K562 (cell line): Measurements from ENCODE around the gene SETD5. TPM values are rescaled to one million over a fixed set of nuclear protein-coding genes. Genes with fewer than 3 reads are reported as not detected.
A peak's percentile ranks its signal among the peaks of the same experiment; 100 is the strongest.

Source experiments
- CHAMP1 ChIP-seq: fragments of 450-650 bp; IDR thresholded peaks from 2 replicates; pipeline ENCODE4 v1.6.1; 2016; ENCODE audit warnings: mild to moderate bottlenecking
- DEAF1 ChIP-seq: fragments of 450-650 bp; formaldehyde crosslinking; IDR thresholded peaks from 2 replicates; pipeline ENCODE4 v1.4.0; 2020; ENCODE audit warnings: mild to moderate bottlenecking, moderate library complexity
- ETV6 ChIP-seq, 3 experiments: fragments of 150-350 bp in 1 of 3; sonication (generic) in 1 of 3; formaldehyde crosslinking in 1 of 3; IDR thresholded peaks; 2 replicates each; pipeline versions ENCODE4 v1.6.1 to v1.8.0; 2014 to 2022; ENCODE audit warnings: borderline replicate concordance in 2 of 3, low read depth in 2 of 3, antibody characterized with exemption in 1 of 3, low read length in 1 of 3, mild to moderate bottlenecking in 1 of 3, missing genetic modification reagents in 1 of 3
- HDGF ChIP-seq: fragments of 450-650 bp; IDR thresholded peaks from 2 replicates; pipeline ENCODE4 v1.6.1; 2016
- JUN ChIP-seq, 2 experiments: sonication (generic) in 1 of 2; formaldehyde crosslinking in 1 of 2; IDR thresholded peaks; 2 replicates each; pipeline versions ENCODE4 v1.6.1 to v1.8.0; 2012 to 2022; ENCODE audit warnings: borderline replicate concordance in 2 of 2, mild to moderate bottlenecking in 2 of 2, improper control_type of control experiment in 1 of 2, low read depth in 1 of 2, low read length in 1 of 2, missing genetic modification reagents in 1 of 2
- POLR2AphosphoS2 ChIP-seq: IDR thresholded peaks from 2 replicates; pipeline ENCODE4 v1.6.1; 2012; ENCODE audit warnings: low read length, improper control_type of control experiment
- SMARCA5 ChIP-seq: fragments of 450-650 bp; IDR thresholded peaks from 2 replicates; pipeline ENCODE4 v1.6.1; 2016
- ZNF174 ChIP-seq: fragments of 250-450 bp; sonication (Bioruptor Pico); IDR thresholded peaks from 2 replicates; pipeline ENCODE4 v1.4.0; 2020; ENCODE audit warnings: mild to moderate bottlenecking
- ZNF431 ChIP-seq: sonication (generic); formaldehyde crosslinking; IDR thresholded peaks from 2 replicates; pipeline ENCODE4 v1.8.0; 2022; ENCODE audit warnings: mild to moderate bottlenecking, missing genetic modification reagents
- ZNF668 ChIP-seq: fragments of 250-450 bp; sonication (Bioruptor Pico); IDR thresholded peaks from 2 replicates; pipeline ENCODE4 v1.8.0; 2022; ENCODE audit warnings: mild to moderate bottlenecking, inconsistent platforms
- polyA plus RNA-seq, 8 experiments: library from polyadenylated mRNA; depleted of rRNA in 4 of 8; stranded (reverse) in 5 of 8; unstranded in 3 of 8; fragments of >200 nt; fragmentation: Nextera tagmentation in 2 of 8; fragmentation: Illumina TruSeq in 1 of 8; extraction: Ambion mirVana in 2 of 8; extraction: Trizol in 1 of 8; gene quantifications; 2 replicates each; pipeline versions ENCODE4 v1.2.1 to v1.2.3, GENCODE V29; 2011 to 2014; ENCODE audit warnings: inconsistent platforms in 1 of 8, missing spikeins in 1 of 8
- total RNA-seq, 7 experiments: library from RNA; depleted of rRNA in 6 of 7; stranded (reverse); fragments of >200 nt in 6 of 7; fragmentation: Illumina TruSeq in 2 of 7; extraction: Trizol in 2 of 7; gene quantifications; 2 replicates each; pipeline versions ENCODE4 v1.2.1 to v1.2.3, GENCODE V29; 2011 to 2021; ENCODE audit warnings: low replicate concordance in 1 of 7
- TF ChIP-seq, protein P1 (sequence below): sonication (generic); formaldehyde crosslinking; IDR thresholded peaks from 2 replicates; pipeline ENCODE4 v1.8.0; 2022; ENCODE audit warnings: mild to moderate bottlenecking, missing genetic modification reagents
- TF ChIP-seq, protein P2 (sequence below): fragments of 250-450 bp; sonication (Bioruptor Pico); IDR thresholded peaks from 2 replicates; pipeline ENCODE4 v1.9.0; 2021; ENCODE audit warnings: mild to moderate bottlenecking, inconsistent platforms
- TF ChIP-seq, protein P3 (sequence below): sonication (generic); formaldehyde crosslinking; IDR thresholded peaks from 2 replicates; pipeline ENCODE4 v1.9.0; 2022; ENCODE audit warnings: mild to moderate bottlenecking, missing genetic modification reagents

SETD5 gene
- total and polyA plus RNA-seq, 9 of the 15 experiments (the other 6 are each of a cell fraction or from before 2014, with no cell fraction given) = 20.8 to 135 (median 87.2) TPM

DNA sequence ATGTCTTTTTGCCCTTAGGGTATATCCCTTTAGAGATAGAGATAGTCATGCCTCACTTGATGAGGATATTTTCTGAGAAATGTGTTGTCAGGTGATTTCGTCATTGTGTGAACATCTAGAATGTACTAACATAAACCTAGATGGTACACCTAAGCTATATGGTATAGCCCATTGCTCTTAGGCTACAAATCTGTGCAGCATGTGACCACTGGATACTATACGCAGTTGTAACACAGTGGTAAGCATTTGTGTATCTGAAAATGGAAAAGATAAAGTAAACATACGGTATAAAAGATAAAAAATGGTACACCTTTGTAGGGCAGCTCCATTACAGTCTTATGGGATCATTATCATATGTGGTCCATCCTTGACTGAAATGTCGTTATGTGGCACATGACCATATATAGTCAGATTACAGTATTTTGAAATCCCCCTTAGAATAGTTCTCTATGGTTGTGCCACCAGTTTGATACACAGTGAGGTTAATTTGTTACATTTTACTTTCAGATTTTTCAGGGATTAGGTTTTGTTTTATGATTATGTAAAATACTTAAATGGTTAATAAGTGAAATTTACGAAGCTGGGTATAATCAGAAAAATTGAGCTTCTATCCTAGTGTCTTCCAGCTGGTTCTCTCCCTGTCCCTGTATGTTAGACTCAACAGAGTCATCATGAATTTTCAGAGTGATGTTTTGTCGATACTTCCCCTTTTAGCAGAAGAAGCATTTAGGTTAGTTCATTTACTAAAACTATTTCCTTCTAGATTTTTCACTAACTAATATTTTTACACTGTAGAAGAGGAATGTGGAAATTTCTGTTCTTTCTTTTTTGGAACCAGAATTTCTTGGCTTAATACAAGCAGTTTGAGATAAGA is 12.8 kb downstream of the SETD5 start (continued):
- TF ChIP-seq ETV6 (IDR thresholded peaks at IDR 0.05; ENCODE audit: borderline replicate concordance in 1 of 2, low read depth in 2 of 2, low read length in 1 of 2) = no peak
- TF ChIP-seq ETV6 (CRISPR knock-in tag; IDR thresholded peaks at IDR 0.05; ENCODE audit: borderline replicate concordance) = no peak
- no peak for TF ChIP-seq DEAF1 (CRISPR knock-in tag)
- TF ChIP-seq, protein P1, sequence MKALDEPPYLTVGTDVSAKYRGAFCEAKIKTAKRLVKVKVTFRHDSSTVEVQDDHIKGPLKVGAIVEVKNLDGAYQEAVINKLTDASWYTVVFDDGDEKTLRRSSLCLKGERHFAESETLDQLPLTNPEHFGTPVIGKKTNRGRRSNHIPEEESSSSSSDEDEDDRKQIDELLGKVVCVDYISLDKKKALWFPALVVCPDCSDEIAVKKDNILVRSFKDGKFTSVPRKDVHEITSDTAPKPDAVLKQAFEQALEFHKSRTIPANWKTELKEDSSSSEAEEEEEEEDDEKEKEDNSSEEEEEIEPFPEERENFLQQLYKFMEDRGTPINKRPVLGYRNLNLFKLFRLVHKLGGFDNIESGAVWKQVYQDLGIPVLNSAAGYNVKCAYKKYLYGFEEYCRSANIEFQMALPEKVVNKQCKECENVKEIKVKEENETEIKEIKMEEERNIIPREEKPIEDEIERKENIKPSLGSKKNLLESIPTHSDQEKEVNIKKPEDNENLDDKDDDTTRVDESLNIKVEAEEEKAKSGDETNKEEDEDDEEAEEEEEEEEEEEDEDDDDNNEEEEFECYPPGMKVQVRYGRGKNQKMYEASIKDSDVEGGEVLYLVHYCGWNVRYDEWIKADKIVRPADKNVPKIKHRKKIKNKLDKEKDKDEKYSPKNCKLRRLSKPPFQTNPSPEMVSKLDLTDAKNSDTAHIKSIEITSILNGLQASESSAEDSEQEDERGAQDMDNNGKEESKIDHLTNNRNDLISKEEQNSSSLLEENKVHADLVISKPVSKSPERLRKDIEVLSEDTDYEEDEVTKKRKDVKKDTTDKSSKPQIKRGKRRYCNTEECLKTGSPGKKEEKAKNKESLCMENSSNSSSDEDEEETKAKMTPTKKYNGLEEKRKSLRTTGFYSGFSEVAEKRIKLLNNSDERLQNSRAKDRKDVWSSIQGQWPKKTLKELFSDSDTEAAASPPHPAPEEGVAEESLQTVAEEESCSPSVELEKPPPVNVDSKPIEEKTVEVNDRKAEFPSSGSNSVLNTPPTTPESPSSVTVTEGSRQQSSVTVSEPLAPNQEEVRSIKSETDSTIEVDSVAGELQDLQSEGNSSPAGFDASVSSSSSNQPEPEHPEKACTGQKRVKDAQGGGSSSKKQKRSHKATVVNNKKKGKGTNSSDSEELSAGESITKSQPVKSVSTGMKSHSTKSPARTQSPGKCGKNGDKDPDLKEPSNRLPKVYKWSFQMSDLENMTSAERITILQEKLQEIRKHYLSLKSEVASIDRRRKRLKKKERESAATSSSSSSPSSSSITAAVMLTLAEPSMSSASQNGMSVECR (CRISPR knock-in tag) = no peak
- no peak for TF ChIP-seq SMARCA5
- peak; percentile 65 for TF ChIP-seq JUN (IDR thresholded peaks at IDR 0.05; ENCODE audit: borderline replicate concordance, low read depth, low read length)
- no peak for TF ChIP-seq JUN (CRISPR knock-in tag; IDR thresholded peaks at IDR 0.05; ENCODE audit: borderline replicate concordance)
- no peak for TF ChIP-seq ZNF431 (CRISPR knock-in tag)
- TF ChIP-seq ZNF174 (CRISPR knock-in tag) = no peak
- TF ChIP-seq, protein P2, sequence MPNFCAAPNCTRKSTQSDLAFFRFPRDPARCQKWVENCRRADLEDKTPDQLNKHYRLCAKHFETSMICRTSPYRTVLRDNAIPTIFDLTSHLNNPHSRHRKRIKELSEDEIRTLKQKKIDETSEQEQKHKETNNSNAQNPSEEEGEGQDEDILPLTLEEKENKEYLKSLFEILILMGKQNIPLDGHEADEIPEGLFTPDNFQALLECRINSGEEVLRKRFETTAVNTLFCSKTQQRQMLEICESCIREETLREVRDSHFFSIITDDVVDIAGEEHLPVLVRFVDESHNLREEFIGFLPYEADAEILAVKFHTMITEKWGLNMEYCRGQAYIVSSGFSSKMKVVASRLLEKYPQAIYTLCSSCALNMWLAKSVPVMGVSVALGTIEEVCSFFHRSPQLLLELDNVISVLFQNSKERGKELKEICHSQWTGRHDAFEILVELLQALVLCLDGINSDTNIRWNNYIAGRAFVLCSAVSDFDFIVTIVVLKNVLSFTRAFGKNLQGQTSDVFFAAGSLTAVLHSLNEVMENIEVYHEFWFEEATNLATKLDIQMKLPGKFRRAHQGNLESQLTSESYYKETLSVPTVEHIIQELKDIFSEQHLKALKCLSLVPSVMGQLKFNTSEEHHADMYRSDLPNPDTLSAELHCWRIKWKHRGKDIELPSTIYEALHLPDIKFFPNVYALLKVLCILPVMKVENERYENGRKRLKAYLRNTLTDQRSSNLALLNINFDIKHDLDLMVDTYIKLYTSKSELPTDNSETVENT (CRISPR knock-in tag) = no peak
- TF ChIP-seq CHAMP1 = no peak
- TF ChIP-seq ZNF668 (CRISPR knock-in tag) = no peak
- TF ChIP-seq, protein P3, sequence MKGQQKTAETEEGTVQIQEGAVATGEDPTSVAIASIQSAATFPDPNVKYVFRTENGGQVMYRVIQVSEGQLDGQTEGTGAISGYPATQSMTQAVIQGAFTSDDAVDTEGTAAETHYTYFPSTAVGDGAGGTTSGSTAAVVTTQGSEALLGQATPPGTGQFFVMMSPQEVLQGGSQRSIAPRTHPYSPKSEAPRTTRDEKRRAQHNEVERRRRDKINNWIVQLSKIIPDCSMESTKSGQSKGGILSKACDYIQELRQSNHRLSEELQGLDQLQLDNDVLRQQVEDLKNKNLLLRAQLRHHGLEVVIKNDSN (CRISPR knock-in tag) = no peak; the same call in 1 of the 2 replicates
- TF ChIP-seq HDGF = no peak
- no peak for TF ChIP-seq POLR2AphosphoS2
